Fibroblast of skin of right biceps (primary cell): ENCODE data around the gene ATP1B1.
"Not testable (repeated sequence)": the region's sequence is repeated elsewhere in the genome, so short reads cannot be mapped to it uniquely, and the experiment has no call there.

Experiments used
- DNase-seq: peaks from one replicate; pipeline ENCODE4 v3.0.0-alpha.2; 2013

The ATP1B1 gene

DNA sequence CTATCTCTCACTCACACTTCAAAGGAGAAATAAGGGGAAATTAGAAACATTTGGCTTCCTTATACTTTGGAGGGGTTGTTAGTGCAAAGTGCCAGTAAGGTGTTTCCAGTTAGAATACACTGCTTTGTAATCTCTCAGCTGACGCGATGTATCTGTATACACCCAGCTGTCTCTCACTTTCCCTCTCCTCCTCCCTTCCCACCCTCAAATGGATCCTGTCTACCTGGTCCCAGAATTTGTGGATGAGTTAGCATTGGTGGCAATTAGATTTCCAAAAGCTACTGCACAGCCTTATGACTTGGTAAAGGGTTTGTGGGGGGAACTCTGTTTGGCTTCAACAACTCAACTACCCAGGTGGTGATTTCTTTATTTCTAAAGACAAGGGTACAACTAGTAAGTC is 10.5 kb downstream of the ATP1B1 start:
- DNase-seq = no peak

DNA sequence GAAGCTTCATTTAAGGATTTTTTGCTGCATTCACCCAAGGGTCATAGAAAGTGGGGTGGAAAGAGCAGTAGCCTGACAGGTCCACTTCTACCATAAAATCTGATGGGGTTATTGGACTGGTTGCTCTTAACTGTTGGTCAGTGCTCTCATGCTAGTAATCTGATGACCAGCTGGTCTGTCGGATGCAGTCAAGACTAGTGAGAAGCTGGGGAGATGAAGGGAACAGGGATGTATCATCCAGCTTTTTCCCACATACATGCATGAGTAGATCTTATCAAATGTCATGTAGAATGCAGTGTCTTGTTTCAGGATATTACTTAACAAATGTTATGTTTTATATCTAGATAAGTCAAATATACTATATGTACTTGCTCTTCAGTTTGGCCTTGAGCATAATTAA is 11.1 kb downstream of the ATP1B1 start:
- DNase-seq = no peak

DNA sequence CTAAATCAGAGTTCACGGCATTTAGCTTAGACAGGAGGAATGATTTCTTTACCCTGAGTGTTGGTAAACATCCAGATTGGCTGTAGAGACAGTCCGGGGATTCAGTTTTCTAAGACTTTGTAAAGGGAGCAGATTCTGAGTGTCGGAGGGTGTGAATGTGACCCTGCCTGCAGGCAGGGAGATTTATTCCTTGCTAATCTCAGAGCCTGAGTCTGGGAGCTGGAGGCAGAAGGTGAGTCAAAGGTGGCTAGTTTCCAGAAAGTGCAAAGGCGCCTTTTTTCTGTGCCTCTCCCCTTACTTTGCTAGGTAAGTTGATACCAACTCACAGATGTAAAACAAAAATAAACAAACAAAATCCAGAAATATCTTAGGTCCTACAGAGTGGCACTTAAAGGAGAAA is 11.7 kb downstream of the ATP1B1 start:
- DNase-seq = no peak

DNA sequence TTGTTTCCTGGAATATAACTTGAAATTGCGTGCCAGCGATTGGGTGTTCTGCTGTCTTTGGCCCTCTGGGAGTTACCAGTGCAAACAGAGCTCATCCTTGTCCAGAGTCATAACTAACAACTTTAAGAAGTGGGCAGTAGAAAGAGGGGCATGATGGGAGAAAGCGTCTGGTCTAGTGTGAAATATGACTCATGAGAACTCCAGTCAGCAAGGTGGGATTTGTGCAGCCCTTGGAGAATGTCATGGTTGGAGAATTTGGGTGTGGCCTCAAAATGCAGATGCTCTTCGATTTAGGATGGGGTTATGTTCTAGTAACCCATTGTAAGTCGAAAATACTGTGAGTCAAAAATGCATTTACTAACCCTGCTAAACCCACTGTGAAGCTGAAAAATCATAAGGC is 12.9 kb downstream of the ATP1B1 start:
- peak; percentile 70 for DNase-seq

DNA sequence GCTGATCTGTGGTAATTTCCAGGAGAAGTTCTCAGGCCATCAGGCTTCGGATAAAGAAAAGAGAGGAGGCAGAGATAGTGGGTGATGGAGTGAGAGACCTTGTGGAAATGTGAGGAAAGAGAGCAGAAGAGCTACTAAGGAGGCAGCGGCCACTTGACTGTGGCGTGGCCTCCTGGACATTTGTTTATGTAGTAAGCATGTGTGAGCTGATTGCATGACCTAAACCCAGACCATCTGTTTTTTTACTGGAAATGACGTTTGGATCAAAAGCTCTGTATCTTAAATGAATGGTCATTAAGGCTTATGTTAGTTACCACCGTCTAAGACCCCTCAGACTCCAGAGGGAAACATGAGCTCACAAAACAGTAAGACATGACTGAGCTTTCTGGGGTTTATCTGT is 13.6 kb downstream of the ATP1B1 start:
- DNase-seq = no peak

DNA sequence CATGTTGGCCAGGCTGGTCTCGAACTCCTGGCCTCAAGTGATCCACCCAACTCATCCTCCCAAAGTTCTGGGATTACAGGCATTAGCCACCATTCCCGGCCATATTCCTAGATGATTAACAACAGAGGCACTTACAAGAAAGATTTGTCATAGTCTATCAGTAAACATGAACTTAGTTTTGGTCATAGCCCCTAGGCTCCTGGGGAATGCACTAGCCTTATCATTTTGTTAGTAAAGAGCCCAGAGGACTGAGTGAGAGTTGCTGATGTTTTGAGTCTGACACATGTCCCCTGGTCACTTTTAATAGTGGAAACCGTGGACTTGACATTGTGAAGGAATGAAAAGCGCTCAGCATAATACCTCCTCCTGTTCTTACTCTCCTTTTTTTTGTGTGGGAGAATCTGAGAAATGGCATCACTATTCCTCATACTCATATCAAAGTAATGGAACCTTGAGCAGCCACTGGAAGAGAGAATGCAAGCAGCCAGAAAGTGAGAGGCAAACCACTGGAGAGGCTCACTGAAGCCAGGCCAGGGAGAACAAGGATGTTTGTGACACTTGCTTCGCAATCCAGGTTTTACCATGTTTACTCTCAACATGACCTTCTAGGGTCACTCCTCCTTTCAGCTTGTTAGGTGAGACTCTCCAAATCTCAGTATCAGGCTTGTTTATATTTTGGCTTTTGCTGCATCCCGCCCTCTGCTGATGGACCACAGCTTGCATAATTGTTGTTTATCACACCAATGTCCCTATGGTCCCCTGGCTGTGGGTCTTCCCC is 14.8 kb downstream of the ATP1B1 start:
- no peak for DNase-seq

DNA sequence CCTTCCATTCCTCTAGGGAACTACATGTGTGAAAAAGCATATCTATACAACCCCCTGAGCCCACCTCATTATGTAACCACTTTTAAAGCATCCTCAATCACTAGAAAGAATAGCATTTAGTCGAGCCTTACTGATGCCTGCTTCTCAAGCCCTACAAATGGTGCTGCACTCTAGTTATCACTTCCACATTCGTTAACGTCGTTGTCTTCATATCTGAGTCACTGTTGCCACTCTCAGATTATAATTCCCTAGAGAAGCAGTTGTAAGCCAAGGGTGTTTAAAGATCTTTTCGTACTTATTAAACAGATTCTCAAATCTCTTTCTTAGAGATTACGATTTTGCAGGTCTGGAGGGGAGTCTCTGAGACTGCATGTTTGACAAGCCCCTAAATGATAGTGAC is 16.5 kb downstream of the ATP1B1 start:
- no peak for DNase-seq

DNA sequence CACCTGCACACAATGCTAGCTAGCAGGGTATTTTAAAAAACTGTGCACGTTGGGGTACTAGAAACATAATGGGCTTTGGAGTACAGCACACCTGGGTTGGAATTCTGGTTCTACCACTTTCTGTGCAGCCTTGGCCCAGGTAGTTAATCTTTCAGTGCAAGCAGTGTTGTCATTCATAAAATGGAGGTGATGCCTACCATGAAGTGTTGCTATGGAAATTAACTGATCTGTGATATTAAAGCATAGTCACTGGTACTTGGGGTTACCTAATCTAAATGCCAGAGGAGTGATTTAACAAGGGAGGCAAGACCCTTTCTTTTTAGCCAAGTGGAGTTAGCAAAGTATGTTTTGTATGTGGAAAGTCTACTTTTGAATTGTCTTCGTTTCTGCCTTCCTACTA is 18.0 kb downstream of the ATP1B1 start:
- DNase-seq = no peak

DNA sequence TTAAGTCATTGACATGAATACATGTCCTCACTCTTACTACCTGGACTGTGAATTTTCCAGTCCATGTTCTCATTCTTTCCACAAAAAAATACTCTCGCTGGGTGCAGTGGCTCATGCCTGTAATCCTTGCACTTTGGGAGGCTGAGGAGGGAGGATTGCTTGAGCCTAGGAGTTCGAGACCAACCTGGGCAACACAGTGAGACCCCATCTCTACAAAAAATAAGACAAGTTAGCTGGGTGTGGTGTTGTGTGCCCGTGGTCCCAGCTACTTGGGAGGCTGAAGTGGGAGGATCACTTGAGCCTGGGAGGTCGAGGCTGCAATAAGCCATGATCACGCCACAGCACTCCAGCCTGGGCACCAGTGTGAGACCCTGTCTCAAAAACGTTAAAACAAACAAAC is 19.1 kb downstream of the ATP1B1 start:
- not testable (repeated sequence) for DNase-seq

DNA sequence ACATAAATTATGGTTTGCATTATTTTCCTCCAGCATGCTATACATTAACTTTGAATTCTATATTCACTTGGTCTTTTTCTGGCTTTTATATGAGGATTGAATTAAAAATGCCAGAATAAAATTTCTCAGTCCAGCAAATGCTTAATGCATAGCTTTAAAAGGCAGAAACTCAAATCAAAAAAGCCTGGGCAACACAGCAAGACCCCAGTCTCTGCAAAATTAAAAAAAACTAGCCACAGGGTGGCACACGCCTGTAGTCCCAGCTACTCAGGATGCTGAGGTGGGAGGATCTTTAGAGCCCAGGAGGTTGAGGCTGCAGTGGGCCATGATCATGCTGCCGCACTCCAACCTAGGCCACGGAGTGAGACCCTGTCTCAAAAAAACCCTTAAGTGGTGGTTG is 19.8 kb downstream of the ATP1B1 start:
- DNase-seq = no peak

DNA sequence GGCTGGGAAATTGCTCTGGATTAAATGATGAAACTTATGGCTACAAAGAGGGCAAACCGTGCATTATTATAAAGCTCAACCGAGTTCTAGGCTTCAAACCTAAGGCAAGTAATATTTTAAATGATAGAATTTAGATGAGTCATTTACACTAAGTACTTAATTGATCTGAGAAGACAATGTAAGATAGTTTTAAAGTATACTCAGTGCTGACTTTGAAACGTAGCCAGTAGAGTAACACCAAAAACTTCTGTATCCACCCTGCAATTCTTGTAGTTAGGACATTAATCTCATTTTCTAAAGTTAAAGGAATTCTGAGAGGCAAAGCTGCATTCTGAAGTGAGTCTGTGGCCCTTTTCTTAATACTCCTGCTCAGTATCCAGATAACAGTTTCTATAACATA is 20.8 kb downstream of the ATP1B1 start:
- DNase-seq = peak; percentile 44

DNA sequence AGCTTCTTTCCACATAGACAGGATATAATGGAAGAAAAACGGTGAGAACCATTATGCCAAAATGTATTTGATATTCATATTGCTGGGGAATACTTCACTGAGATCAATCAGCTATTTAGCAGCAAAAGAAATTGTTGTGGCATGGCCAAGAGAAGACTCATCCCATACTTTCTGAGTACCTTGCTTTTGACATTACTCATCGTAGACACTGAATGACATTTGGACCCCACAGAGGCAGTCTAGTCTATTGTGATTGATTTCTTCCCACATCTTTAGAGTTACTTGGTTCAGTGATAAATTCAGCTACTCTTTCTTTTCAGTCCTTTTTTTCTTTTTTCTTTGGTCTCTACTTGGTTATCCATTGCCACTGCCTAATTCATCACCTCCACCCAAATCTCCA is 22.1 kb downstream of the ATP1B1 start:
- no peak for DNase-seq

DNA sequence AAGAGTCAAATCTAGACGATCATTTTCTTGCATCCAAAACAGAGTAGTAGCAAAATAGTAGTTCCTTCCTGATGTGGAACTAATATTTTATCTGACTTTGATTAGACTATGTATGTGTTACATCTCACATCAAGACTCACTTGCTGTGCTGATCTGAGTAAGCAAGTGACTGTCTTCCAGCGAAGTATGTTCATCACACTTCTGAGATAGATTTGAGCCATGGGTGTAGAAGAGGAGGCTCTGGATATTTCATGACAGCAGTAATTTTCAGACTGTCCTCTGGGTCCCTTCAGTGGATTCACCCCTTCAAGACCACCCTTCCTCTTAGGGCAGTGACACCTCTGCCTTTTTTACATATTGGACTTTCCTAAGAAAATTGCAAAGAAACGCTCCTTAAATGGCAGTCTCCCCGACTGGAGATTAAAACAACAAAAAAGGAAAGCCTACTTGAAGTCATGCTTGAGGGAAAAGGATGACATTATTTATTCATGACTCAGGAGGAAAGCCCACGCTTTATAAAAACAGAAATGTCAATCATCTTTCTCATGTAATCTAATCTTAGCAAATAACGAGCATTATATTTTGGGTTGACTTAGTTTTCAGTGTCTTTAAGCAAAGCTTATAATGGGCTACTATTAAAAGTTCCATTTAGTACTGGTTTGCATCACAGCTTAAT is 22.8 kb downstream of the ATP1B1 start:
- no peak for DNase-seq

DNA sequence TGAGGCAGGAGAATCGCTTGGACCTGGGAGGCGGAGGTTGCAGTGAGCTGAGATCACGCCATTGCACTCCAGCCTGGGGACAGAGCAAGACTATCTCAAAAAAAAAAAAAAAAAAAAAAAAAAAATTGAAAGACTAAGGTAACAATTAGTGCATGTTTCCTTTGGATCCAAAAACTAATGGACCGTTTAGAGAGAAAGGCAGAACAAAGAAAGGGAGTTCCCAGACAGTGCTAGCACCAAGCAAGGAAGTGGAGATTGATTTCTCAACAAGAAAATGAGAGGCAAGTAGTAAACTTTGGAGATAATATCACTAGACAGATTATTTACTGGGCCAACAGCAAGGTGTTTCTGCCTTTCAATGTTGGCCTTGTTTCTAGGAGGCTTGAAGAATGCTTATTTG is 24.2 kb downstream of the ATP1B1 start:
- DNase-seq = no peak

DNA sequence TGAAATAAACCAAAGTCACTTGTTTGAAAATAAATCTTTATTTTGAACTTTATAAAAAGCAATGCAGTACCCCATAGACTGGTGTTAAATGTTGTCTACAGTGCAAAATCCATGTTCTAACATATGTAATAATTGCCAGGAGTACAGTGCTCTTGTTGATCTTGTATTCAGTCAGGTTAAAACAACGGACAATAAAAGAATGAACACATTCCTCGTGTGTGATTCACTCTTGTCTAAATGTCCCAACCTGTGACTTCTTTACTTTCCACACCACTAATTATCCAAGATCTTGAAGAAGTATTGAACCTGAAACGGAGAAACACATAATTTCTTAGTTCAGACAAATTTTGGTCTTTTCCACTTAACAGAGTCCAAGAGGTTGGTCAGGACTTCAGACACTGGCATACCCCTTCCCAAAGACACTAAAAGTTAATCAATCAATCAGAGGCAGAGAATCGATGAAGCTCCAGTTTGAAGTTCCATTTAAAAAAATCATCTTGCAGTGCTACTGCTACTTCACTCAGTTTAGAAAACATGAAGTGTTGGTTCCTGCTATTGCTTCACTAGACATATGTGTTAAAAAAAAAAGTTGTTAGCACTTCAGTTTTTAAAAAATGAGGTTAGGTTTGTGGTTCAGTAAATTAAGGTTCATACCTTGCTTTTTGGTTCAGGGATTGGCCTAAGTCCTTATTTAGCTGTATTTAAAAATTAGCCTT is 26.2 kb downstream of the ATP1B1 start:
- no peak for DNase-seq

DNA sequence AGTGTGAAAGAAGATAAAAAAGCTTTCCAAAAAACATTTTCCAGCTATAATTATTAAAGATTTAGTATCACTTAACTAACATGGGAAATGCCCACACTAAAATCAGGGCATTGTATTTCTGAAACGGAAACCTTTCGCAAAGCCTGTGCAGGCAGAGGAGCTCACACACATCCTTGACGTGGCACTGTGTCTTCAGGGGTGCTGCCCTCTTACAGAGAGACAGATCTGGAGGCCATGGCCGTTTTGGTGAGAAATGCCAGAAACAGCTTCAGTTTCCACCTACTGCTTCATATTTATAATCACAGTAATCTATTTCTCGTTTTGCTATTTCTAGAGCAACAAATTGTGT is 26.7 kb downstream of the ATP1B1 start:
- DNase-seq = no peak

DNA sequence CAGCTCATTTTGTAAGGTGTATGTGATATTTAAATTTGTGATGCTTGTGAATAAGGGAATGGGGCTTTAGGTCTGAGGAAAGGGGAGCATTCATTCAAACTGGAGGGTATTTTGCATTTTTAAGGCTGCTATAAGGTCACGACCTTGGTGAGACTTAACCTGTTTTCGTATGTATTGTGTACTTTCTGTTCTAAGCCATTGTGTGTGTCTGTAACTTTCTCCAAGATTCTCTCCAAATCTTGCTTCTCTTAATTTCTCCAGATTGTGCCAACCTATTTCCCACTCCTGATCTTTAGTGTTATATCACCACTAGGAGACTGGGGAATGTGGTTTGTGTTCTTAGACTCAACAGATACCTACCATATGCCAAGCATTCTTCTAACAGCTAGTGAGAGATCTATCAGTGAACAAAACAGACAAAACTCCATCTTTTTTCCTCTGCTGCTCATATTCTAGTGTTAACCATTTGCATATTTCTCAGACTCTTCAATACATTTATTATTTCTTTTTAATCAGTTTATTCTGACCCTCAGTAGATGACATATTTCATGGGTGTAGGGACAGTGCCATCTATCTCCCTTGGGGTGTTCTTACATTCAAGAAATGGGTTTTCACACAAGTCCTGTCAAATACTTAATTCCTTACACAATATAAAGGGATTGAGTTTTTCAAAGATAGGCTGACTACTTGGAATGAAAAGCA is 27.5 kb downstream of the ATP1B1 start:
- no peak for DNase-seq

DNA sequence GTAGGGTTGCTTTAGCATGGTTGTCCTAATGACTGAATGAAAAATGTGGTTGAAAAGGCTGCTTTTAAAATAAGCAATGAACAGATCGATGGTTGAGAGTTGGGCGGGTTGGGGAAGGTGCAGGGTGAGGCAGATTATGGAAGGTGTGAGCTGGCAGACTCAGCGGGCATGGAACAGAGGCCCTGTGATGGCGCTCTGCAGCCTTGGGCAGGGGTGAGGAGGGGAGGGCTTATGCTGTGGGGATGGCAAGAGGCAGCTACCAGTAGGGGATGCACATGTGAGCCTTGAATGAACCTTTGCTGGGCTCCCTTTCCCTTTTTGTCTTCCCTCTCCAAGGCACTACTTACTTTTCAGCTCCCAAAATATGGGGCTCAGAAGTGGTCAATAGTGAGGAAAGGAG is 30.9 kb downstream of the ATP1B1 start:
- no peak for DNase-seq

DNA sequence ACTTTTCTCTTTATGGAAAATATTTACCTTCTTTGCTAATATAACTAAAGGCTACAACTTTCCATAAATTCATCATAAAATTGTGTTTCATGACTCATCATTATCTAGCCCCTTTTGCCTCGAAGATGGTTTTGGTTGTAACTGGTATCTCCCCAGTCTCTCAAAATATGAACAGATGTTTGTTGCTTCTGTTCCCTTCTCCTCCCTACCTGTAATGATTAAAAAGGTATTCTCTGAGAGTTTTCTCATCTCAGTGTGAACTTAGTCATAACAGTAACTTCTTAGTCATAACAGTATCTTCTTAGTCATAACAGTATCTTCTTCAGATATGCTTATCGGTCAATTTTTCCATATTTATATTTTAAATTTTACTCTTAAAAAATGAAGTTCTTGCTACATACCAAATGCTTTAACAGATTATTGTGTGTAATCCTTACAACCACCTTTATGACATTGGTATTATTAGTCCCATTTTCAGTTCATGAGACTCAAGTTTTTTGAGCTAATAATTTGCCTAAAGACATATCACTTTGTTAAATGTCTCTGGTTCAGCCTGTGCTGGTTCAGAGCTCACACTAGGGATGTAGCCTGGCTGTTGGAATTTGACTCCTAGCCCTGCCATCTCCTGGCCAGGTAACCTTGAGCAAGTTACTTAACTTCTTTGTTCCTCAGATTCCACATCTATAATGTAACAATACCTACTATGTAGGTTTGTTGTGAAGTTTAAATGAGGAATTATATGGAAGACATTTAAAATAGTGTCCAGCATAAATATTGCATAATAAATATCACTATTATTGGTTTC is 32.6 kb downstream of the ATP1B1 start:
- no peak for DNase-seq

DNA sequence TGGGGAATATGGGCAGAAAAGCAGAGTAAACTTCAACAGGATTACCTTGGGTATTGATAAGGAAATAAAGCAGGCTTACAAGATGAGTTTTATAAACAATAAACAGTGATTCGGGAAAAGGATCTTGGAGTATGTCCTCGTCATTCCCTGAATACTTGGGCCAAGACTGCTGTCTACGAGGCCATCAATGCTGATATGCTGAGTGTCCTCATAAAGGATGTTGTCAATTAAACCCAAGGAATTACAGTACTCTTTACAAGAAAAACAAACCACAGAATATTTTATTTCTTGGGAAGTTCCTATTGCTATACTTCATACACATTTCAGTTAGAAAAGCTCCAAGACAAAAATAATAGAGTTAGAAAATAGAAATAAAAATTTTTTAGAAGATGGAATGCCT is 34.9 kb downstream of the ATP1B1 start:
- peak; percentile 47 for DNase-seq

DNA sequence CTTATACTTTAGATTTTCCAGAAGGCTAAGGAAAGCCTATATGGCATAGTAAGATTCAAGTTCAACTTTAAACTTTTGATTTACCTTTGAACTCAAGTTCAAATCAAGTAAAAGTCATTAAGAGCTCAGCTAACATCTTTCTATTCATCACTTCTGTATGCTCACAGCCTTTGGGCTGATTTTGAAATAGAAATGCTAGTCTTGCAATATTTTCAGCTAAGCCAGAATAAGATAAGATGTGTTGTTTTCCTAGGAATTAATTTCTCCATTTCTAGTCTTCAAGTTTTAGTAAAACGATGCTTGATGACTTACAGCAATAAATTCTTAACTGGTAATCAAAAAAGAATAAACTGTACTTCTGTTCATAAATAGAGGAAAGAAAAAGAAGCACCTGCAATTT is 35.6 kb downstream of the ATP1B1 start:
- no peak for DNase-seq

DNA sequence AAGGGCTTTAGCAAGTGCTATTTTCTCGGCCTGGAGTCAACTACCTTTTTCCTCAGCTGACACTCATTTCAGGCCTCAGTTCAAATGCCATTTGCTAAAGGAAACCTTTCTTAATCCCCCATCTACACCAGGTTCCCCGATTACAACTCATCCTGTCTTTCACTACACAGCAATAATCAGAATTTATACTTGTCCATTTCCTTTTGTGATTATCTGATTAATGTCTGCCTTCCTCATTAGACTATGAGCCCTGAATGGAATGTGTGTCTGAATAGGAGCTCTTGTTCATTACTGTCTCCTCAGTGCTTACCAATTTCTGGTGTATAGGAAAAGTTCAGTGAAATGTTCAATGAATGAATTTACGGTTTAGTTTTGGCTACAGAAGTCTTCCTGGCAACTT is 36.9 kb downstream of the ATP1B1 start:
- no peak for DNase-seq

DNA sequence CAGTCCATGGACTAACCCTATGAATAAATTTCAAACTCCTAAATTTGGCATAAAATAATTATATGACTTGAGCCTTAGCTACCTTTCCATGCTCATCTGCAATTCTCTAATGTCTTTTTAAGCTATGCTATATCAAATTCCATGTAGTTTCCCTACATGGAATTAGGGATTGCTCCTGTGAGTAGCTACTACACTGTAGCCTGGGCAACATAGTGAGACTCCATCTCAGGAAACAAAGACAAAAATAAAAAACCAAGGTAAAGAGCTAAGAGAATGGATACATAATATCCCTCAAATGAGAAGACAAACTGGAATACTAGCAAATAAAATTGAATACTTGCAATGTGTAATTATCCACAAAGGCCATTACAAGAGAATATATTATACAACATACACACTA is 37.5 kb downstream of the ATP1B1 start:
- DNase-seq = no peak
